HuH-7 (cell line): ENCODE data around the gene ARHGAP32.
"Not testable (repeated sequence)": the region's sequence is repeated elsewhere in the genome, so short reads cannot be mapped to it uniquely, and the experiment has no call there.

Experiments
- DNase-seq: peaks from one replicate; pipeline ENCODE4 v3.0.0; 2011; ENCODE audit warnings: low spot score

The ARHGAP32 gene

DNA sequence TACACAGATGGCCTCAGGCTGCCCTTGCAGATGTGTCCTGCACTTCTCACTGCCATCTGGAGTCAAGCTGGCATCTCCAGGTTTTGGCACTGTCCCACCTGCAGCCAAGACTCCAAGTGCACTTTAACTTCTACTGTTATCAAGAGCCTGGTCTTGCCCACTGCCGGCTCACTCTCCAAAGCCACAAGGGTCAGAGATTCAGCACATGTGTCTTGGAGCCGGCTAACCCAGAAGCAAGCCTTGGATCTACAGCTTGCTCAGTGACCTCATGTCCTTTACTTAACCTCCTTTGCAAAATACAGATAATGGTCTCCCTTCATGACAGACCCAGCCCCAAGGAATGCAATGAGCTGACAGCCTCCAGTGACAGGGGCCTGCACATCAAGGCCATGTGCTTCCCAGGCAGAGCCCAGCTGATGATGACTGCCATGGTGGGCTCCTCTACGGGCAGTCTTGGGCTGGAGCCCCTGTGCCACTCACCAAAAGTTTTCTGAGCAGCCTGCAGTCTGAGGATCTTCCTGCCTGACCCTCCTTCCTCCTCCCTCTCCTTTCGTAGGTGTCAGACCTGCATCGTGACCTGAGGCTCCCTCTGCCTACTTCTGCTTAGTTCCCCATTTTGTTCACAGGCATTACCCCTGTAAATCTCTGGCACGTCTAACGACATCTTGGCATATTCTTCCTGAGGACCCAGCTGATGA lies 258.5 kb downstream of the ARHGAP32 start:
- no peak for DNase-seq

DNA sequence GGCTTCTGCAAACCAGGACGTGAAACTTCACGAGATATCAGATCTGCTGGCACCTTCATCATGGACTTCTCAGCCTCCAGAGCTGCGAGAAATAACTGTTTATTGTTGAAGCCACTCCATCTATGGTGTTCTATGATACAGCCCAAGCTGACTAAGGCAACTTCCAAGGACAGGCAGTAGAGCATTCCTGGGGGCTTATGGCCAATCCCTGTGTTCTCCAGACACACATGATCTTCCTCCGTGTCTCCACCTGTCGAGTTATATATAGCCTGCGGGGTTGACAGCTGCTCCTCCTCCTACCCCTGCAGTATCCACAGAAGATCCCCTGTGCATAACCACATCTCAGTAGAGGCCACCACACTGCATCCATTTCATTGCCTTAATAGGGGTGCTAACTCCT lies 260.5 kb downstream of the ARHGAP32 start:
- no peak for DNase-seq

DNA sequence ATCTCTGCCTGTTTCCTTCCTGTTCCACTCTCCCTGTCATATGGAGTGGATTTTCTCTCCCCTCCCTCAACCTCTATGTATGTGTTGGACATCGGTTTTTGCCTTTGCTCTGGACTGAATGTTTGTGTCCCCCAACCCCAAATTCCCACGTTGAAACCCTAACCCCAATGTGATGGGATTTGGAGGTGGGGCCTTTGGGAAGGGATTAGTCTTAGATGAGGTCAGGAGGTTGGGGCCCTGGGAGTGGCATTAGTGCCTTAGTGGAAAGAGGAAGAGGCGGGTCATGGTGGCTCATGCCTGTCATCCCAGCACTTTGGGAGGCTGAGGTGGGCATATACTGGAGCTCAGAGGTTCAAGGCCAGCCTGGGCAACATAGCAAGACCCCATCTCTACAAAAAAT lies 261.1 kb downstream of the ARHGAP32 start:
- no peak for DNase-seq

DNA sequence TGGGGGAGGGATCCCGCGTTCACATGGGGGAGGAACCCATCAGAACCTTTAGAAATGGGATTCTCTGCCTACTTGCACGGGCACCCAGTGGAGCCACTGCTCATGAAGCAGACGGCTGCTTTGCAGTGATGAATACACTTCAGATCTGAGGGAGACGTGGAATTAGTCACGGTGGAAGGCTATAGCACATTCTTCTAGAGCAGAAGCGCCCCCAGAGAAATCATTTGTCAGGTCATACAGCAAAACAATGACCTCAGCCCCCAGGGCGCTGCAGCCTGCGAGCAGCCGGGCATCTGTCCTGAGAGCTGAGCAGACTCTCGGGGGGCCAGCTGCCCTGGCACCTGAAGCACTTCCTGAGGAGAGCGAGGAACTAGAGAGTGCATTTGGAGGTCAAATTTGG lies 262.1 kb downstream of the ARHGAP32 start:
- DNase-seq: no peak

DNA sequence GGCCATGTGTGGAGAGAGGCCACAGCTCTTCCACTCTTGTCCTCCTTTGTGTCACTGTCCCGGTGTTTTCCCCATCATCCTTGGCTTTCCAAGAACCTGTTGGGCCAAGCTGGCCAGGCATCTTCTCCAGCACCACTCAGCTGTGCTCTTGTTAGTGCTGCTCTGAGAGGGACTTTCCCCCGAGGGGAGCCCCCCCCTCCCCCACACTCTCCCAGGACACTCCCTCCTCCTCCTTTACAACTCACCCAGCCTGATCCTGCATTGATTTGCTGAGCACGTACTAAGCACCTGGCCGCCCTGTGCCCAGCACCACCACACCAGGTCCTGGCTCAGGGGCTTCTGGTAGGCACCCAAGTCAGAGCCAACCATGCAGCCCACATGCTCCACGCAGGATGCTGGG lies 262.7 kb downstream of the ARHGAP32 start:
- no peak for DNase-seq

DNA sequence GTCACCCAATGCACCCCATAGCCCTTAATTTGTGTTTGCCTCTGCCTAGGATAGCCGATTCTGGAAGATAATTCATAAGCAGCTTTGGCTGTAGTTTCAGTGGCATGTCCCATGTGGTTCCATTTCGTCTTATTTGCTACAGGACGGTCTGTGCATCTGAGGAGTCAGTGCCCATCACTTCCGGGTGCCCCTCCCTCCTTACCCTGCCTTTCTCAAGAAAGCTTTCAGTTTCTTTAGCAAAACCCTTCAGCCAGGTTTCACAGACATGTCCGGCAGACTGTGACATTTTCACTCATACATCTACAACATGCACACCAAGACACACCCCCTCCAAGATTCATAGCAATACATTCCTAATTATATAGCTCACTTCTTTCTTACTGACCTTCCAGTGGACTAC lies 263.7 kb downstream of the ARHGAP32 start:
- no peak for DNase-seq

DNA sequence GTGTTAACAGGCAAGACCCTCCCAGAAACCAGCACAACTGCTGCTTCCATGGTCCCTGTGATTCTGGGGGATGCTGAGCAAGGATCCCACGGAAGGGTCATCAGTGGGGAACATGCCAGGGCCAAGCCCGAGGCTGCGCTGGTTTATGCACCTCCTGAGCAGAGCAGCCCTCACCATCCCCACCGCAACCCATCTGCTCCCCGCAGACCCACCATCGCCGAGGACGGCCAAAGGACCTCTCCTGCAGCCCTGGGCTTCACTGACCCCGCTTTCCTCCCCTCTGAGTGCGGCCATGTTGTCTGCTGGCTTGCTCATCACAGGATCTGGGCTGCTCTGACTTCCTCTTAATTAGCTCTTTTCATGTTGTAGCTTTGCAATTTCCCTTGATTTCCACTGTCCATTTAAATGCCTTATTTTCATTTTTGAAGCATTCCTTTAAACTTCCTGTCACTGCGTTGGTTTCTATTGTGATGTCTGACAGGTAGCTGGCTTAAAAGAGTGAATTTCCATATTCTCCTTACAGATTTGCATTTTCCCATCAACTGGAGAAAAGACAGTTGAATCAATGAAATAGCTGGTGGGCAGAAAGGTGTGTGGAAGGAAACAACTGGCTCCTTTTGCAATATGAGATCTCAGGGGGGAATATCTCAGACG lies 264.3 kb downstream of the ARHGAP32 start:
- no peak for DNase-seq

DNA sequence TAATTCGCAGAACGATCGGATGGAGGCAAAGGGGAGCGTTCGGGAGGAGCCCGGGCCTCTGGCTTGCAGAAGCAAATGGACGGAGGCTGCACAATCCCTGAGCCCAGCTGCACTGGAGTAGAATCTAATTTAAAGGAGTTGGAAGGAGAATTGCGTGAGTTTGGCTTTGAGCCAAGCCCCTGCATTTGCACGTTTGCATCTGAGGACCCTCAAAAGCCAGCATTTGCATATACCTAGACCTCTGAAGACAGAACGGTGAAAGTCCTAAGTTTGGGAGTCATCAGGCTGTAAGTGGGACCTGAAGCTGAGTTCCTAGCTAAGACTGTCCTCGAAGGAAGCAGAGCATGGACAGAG lies 265.0 kb downstream of the ARHGAP32 start:
- no peak for DNase-seq

DNA sequence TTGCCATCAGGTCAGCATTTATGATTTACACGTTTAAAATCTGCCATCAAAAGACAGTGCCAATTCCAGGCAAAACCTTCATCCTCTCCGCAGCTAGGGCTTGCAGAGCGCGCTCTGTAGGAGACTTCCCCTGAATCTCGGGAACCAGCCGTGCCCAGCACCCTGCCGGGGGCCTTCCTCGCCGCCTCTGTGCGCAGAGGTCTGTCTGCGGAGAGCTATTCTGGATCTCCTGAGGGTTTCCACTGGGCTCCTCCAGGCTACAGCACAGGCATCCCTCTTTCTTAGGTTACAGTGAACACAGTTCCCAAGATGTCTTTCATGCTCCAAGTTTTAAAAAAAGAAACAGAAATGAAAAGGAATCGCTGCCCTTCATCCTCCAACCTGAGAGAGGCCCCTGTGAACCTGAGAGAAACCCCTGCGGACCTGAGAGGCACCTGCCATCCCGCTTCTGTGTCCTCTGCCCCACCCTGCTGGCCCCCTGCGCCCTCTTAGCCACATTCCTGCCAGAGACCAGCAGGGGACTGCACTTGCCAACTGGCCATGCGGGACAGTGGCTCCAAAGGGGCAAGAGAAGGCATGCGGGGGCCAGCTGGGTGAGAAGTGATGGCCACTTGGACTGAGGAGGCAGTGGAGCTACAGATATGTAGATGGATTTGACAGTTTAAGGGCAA lies 265.6 kb downstream of the ARHGAP32 start:
- DNase-seq: no peak

DNA sequence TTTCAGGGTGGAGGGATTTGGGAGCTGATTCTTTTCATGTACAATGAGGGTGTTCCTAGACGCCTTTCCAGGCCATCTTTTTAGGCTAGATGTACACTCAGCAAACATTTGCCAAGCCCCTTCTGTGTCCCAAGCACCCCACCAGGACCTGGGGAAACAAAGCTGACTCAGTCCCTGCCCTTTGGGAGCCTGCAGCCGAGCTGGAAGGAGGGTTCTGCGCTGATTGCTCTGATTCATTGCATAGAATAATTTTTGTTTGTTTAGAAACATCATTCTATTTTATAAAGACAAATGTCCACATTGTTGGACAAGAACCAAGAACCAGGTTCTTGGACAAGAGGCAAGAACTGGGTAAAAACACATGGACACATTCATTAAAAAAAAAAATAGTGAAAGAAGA lies 266.1 kb downstream of the ARHGAP32 start:
- DNase-seq: no peak

DNA sequence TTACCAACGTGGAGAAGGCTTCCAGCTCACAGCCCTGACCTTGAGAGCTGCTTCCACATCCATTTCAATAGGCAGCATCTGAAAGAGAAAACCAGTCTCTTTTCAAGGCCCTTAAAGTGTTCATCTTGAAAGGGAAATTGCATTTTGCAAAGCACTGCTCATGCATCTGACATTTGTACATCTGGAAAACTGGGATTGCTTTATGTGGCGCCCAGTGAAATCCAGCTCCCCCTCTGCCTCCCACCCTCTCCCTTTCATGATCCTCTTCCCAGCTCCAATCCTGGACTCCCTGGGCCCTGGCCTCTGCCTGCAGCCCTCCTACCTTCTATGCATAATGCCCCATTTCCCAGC lies 266.9 kb downstream of the ARHGAP32 start:
- DNase-seq: no peak

DNA sequence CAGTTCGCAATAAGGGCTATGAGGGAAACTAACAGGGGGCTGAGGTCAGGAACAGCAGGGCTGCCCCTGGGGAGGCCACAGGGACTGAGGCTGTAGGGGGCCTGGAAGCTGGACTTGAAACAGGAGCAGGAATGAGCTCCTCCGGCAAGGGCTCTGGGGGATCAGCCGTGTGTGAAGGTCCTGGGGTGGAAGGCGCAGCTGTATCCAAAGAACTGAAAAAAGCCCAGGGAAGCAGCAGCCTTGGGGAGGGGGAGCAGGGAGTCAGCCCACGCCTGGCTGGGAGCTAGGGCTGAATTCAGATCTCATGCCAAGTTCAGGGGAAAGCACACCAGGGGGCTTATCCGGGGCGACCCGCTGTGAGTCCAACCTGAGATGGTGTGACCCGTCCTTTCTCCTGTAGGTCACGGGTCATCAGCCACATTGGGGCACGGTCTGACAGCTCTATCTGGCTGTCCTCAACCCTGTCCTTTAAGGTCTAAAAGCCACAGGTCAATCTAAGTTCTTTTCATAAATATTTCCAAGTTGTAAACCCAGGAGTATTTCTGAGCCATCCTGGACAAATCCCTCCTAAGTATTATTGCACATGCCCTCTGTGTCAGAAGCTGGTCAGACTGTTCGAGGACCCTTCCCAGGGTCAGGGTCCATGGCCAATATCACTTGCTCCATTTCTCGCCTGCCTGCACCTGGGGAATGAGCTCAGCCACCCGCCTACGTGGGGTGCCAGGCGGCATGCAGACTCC lies 267.4 kb downstream of the ARHGAP32 start:
- no peak for DNase-seq

DNA sequence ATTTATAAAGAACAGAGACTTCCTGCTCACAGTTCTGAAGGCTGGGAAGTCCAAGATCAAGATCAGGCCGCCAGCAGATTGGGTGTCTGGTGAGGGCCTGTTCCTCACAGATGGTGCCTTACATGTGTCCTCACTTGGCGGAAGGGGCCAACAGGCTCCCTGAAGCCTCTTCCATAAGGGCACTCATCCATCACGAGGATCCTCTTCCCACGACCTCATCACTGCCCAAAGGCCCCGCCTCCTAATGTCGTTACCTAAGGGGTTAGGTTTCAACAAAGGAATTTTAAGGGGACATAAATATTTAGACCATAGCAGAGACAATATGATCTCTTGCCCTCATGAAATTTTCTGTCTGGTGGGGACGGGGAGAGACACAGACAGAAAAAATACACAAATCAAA lies 268.0 kb downstream of the ARHGAP32 start:
- no peak for DNase-seq

DNA sequence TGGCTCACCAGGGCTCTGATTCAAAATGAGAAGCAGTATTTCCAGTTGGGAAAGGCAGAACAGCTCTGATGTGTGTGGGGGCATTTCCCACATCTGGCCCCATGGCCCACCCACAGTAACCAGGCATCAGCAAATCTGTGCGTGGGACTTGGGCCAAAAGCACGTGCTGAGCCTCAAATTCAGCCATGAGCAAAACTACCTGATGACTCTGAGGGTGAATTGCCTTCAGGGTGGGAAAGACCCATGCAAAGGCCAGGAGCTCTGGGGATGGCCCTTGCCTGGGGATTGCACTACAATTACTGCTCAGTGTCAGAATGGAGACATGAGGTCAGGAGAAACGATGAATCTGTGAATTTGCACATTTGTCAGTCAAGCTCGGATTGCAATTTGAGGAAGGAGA lies 270.3 kb downstream of the ARHGAP32 start:
- DNase-seq: no peak

DNA sequence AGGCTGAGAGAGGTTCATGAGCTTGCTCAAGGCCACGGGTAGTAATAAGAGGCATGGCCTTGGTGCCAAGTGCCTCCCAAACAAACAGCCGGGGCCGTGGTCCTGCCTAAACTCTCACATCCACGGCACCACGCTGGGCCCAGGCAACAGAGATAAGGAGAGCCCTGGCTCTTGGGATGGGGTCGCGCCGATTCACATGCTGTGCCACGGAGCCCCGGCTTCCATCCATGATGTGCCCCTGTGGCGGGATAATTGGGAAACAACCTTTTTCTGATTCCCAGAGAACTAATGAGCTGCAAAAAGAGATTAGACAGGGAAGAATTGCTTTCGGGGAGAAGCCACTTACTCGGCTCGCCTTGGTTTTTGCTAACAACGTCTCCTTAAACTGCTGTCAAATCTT lies 271.5 kb downstream of the ARHGAP32 start:
- no peak for DNase-seq

DNA sequence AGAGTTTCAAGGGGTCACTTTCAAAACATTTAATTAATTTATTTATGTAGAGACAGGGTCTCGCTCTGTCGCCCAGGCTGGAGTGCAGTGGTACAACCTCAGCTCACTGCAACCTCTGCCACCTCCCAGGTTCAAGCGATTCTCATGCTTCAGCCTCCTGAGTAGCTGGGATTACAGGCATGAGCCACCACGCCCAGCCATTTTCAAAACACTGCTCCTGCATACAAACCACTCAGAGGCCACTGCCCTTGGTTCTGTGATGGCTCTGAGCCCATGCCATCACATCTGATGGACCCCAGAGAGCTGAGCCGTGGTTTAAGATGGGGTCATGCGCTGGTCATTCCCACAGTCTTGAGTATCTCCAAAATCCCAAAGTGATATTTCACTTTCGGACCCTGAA lies 272.5 kb downstream of the ARHGAP32 start:
- DNase-seq: not testable (repeated sequence)

DNA sequence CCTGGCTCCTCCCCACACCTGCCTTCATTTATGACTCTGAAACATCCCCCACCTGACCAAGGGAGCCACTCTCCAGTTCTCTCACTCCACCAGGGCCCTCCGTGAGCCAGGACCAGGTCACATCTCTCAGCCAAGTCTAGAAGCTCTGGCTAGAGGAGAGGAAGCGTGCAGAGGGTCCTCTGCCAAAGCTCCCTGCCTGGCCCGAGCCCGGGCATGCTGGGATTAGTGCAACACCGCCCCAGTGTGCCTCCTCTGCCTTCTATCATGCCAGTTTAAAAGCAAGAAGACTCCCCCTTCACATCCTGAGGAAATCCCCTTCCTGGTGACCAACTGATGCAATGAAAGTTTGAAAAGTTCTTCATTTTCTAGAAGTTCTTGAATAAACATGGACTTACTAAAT lies 272.9 kb downstream of the ARHGAP32 start:
- DNase-seq: no peak

DNA sequence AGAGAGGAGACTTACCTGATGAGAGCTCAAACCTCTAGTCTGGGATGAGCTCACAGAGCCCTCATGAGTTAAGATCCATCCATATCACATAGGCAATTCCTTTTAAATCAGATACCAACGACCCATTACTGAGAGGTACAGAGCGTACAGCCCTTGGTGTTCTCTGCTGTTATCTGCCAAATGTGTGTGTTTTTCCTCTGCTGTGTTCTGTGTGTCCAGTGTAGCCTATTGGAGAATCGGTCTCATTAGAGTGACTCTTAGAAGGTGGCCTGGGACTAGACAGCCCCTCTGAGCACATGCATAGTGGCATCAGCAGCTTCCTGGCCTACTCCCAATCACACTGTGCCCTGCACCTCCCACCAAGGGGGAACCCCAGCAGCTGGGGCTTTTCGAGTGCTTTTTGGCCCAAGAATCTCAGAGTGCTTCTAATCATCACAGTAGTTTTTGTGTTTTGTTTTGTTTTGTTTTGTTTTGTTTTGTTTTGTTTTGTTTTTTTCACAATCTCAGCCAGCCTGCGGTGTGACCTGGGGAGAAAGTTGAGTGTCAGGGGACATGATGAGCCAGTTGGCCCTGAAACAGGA lies 274.9 kb downstream of the ARHGAP32 start:
- DNase-seq: no peak

DNA sequence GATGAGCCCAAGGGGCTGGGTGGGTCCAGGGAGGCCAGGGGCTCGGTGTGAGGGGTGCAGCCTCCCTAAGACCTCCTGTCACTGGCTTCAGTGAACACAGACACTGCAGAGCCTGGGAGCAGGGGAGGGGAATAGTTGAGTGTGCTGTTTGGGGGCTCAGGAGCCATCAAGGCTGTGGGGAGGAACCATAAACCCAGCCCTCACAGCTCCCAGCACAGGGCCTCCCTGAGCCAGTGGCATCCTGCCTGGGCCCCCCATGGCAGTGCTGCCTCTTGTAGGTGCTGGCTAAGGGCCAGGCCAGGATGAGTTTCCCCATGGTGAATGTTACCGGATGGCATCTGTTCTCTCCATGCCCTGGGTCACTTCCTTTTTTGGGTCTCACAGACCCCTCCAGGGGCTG lies 275.4 kb downstream of the ARHGAP32 start:
- DNase-seq: no peak

DNA sequence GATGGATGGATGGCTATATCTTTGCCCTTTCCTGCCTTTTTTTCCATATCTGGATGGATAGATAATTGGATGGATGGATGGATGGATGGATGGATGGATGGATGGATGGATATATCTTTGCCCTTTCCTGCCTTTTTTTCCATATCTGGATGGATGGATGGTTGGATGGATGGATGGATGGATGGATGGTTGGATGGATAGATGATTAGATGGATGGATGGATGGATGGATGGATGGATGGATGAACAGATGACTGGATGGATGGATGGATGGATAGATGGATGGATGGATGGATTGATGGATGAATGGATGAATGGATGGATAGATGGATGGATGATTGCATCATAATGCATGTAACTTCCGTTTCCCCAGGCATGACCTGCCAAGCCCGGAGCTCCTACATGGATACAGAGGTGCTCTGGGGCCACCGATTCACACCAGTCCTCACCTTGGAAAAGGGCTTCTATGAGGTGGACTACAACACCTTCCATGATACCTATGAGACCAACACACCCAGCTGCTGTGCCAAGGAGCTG lies 276.0 kb downstream of the ARHGAP32 start:
- DNase-seq: no peak

DNA sequence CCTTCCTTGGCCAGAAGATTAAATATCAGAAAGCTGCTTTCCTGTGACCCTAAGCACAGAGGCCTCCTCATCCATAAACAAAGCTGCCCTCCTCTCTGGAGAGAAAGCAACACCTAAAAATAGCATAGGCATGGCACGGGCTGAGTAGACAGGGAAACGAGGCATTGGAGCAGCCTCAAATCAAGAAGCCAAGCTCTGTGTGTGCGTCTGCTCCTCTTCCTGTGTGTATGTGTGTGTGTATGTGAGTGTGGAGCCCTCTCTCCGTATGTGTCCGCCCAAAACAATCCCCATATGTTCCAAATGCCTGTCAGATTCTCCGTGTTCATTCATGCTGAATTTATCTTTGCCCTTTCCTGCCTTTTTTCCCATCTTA lies 277.0 kb downstream of the ARHGAP32 start:
- no peak for DNase-seq
